ENCODE measurements around the gene BTNL9.

DNA sequence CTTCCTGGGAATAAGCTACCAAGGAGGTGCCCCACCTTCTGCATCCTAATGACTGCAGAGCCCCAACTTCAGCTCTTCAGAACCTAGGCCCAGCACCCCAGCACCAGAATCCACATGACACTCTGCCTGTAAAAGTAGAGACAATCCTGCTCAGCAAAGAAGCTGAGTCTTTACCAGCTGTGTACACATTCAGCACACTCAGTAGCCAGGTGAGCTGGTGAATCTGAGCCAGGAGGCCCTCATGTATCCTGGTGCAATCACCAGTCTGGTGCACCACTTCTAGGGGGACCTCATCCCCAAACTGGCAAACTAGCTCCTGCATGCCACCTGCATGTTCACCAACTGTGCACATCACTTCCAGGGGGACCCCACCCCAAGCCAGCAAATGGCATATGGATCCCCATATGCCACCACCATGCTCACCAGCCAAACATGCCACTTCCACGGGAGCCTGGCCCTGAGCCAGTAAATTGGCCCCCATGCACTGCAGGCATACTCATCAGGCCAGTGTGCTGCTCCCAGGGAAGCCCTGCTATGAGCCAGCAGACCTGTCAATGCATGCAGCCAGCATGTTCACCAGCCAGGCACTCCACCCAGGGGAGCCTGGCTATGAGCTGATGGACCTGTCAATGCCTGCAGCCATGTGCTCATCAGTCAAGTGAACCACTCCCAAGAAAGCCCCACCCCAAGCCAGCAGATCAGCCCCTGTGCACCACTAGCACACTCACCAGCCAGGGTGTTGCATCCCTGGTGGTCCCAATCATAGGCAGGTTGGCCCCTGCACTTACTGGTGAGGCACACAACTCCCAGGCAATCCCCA lies 15.6 kb upstream of the BTNL9 start:
- TF ChIP-seq BHLHE40 (IDR thresholded peaks at IDR 0.05; ENCODE audit: low read length) (no peak), ZBTB7A (IDR thresholded peaks at IDR 0.05; ENCODE audit: borderline replicate concordance, control insufficient read depth, low read depth, low read length) (no peak), TRIM28 (IDR thresholded peaks at IDR 0.05) (no peak), TEAD2 (tag; IDR thresholded peaks at IDR 0.05) (no peak), TCF7L2 (IDR thresholded peaks at IDR 0.05; ENCODE audit: low read depth, low read length) (no peak), FOXM1 (IDR thresholded peaks at IDR 0.05; ENCODE audit: low read depth) (no peak), FOXM1 (CRISPR knock-in tag; IDR thresholded peaks at IDR 0.05; ENCODE audit: low read depth) (no peak), RNF2 (IDR thresholded peaks at IDR 0.05) (no peak), TBL1XR1 (IDR thresholded peaks at IDR 0.05; ENCODE audit: low read length in 2 of 2) (no peak)
- TF ChIP-seq, protein P1, sequence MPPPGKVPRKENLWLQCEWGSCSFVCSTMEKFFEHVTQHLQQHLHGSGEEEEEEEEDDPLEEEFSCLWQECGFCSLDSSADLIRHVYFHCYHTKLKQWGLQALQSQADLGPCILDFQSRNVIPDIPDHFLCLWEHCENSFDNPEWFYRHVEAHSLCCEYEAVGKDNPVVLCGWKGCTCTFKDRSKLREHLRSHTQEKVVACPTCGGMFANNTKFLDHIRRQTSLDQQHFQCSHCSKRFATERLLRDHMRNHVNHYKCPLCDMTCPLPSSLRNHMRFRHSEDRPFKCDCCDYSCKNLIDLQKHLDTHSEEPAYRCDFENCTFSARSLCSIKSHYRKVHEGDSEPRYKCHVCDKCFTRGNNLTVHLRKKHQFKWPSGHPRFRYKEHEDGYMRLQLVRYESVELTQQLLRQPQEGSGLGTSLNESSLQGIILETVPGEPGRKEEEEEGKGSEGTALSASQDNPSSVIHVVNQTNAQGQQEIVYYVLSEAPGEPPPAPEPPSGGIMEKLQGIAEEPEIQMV (tag; conservative IDR thresholded peaks at IDR 0.05; ENCODE audit: low read depth), result no peak
- TF ChIP-seq, protein P2, sequence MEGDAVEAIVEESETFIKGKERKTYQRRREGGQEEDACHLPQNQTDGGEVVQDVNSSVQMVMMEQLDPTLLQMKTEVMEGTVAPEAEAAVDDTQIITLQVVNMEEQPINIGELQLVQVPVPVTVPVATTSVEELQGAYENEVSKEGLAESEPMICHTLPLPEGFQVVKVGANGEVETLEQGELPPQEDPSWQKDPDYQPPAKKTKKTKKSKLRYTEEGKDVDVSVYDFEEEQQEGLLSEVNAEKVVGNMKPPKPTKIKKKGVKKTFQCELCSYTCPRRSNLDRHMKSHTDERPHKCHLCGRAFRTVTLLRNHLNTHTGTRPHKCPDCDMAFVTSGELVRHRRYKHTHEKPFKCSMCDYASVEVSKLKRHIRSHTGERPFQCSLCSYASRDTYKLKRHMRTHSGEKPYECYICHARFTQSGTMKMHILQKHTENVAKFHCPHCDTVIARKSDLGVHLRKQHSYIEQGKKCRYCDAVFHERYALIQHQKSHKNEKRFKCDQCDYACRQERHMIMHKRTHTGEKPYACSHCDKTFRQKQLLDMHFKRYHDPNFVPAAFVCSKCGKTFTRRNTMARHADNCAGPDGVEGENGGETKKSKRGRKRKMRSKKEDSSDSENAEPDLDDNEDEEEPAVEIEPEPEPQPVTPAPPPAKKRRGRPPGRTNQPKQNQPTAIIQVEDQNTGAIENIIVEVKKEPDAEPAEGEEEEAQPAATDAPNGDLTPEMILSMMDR (IDR thresholded peaks at IDR 0.05 in 2 of 3, conservative IDR thresholded peaks at IDR 0.05 in 1 of 3; ENCODE audit: insufficient read depth in 2 of 3, low read depth in 1 of 3, low read length in 3 of 3), result no peak
- TF ChIP-seq, protein P3, sequence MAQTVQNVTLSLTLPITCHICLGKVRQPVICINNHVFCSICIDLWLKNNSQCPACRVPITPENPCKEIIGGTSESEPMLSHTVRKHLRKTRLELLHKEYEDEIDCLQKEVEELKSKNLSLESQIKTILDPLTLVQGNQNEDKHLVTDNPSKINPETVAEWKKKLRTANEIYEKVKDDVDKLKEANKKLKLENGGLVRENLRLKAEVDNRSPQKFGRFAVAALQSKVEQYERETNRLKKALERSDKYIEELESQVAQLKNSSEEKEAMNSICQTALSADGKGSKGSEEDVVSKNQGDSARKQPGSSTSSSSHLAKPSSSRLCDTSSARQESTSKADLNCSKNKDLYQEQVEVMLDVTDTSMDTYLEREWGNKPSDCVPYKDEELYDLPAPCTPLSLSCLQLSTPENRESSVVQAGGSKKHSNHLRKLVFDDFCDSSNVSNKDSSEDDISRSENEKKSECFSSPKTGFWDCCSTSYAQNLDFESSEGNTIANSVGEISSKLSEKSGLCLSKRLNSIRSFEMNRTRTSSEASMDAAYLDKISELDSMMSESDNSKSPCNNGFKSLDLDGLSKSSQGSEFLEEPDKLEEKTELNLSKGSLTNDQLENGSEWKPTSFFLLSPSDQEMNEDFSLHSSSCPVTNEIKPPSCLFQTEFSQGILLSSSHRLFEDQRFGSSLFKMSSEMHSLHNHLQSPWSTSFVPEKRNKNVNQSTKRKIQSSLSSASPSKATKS (CRISPR knock-in tag; IDR thresholded peaks at IDR 0.05), result no peak
- TF ChIP-seq, protein P4, sequence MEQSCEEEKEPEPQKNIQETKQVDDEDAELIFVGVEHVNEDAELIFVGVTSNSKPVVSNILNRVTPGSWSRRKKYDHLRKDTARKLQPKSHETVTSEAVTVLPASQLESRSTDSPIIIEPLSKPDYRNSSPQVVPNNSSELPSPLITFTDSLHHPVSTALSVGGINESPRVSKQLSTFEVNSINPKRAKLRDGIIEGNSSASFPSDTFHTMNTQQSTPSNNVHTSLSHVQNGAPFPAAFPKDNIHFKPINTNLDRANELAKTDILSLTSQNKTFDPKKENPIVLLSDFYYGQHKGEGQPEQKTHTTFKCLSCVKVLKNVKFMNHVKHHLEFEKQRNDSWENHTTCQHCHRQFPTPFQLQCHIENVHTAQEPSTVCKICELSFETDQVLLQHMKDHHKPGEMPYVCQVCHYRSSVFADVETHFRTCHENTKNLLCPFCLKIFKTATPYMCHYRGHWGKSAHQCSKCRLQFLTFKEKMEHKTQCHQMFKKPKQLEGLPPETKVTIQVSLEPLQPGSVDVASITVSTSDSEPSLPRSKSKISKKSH (CRISPR knock-in tag; IDR thresholded peaks at IDR 0.05), result no peak
- TF ChIP-seq, protein P5, sequence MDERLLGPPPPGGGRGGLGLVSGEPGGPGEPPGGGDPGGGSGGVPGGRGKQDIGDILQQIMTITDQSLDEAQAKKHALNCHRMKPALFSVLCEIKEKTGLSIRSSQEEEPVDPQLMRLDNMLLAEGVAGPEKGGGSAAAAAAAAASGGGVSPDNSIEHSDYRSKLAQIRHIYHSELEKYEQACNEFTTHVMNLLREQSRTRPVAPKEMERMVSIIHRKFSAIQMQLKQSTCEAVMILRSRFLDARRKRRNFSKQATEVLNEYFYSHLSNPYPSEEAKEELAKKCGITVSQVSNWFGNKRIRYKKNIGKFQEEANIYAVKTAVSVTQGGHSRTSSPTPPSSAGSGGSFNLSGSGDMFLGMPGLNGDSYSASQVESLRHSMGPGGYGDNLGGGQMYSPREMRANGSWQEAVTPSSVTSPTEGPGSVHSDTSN (CRISPR knock-in tag; IDR thresholded peaks at IDR 0.05; ENCODE audit: low read depth), result no peak
- TF ChIP-seq, protein P5 (tag; conservative IDR thresholded peaks at IDR 0.05; ENCODE audit: low read depth), result no peak
